AG04450 (cell line): Measurements from ENCODE around the gene UBE2R2. TPM values are rescaled to one million over a fixed set of nuclear protein-coding genes. Genes with fewer than 3 reads are reported as not detected.
"Not testable (repeated sequence)": the region's sequence is repeated elsewhere in the genome, so short reads cannot be mapped to it uniquely, and the experiment has no call there.

ENCODE experiments used
- CTCF ChIA-PET: fragments of 300-600, 350-600 bp; formaldehyde crosslinking; extraction: SDS; loops from one replicate; lab custom pipeline; 2022; ENCODE audit warnings: antibody characterized with exemption, inconsistent platforms; lab: Charles Lee
- POLR2A ChIA-PET: fragments of 350-600 bp; formaldehyde crosslinking; extraction: SDS; loops from one replicate; lab custom pipeline; 2021; ENCODE audit warnings: antibody characterized with exemption, inconsistent platforms; lab: Yijun Ruan, JAX
- DNase-seq: peaks from one replicate; pipeline ENCODE4 v3.0.0-alpha.2; 2011; ENCODE audit warnings: low read depth, low spot score
- H3K27ac ChIP-seq: one replicate; pipeline ENCODE4 v1.5.1; 2012; ENCODE audit warnings: low read depth, low read length, control low read depth
- H3K27me3 ChIP-seq: one replicate; pipeline ENCODE4 v1.6.0; 2012; ENCODE audit warnings: low read length; ENCODE audit not compliant: control insufficient read depth, insufficient read depth
- H3K4me3 ChIP-seq: 2 replicates; pipeline ENCODE4 v1.5.1; 2011; ENCODE audit warnings: mild to moderate bottlenecking, low read depth, low read length, control low read depth
- H3K9me3 ChIP-seq: 2 replicates; pipeline ENCODE4 v1.5.1; 2012; ENCODE audit warnings: low read length; ENCODE audit not compliant: control insufficient read depth, insufficient read depth
- polyA plus RNA-seq: library from polyadenylated mRNA; depleted of rRNA; stranded (reverse); fragments of >200 nt; gene quantifications from 2 replicates; pipeline ENCODE4 v1.2.3, GENCODE V29; 2011
- TF ChIP-seq, protein P1 (sequence below): IDR thresholded peaks from 2 replicates; pipeline ENCODE4 v1.5.1; 2011; ENCODE audit warnings: low read depth, low read length, control low read depth, inconsistent platforms

UBE2R2 gene
- polyA plus RNA-seq, 1 experiment = 42.2 TPM

DNA sequence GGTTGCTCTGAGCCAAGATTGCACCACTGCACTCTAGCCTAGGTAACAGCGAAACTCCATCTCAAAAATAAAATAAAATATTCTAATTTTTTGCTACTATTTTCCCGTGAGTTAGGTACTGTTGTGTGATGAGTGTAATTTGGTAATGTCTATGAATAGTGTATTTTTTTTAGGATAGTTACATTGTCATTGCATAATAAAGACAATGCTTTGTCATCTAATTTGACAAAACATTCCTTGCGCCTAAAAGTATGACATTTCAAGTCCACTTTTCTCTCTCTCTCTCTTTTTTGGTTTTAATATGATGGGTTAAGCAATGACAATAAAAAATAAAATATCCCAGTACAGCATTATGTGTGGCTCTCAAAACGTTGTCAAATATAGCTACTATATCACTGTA is 29.3 kb downstream of the UBE2R2 start:
- no peaks in the 10 kb centered on the region for H3K27me3 ChIP-seq
- H3K27ac ChIP-seq = no peak overlapping the region
- H3K4me3 ChIP-seq = no peak overlapping the region
- H3K9me3 ChIP-seq = no peaks in the 10 kb centered on the region; the same call in 1 of the 2 replicates
- TF ChIP-seq, protein P1, sequence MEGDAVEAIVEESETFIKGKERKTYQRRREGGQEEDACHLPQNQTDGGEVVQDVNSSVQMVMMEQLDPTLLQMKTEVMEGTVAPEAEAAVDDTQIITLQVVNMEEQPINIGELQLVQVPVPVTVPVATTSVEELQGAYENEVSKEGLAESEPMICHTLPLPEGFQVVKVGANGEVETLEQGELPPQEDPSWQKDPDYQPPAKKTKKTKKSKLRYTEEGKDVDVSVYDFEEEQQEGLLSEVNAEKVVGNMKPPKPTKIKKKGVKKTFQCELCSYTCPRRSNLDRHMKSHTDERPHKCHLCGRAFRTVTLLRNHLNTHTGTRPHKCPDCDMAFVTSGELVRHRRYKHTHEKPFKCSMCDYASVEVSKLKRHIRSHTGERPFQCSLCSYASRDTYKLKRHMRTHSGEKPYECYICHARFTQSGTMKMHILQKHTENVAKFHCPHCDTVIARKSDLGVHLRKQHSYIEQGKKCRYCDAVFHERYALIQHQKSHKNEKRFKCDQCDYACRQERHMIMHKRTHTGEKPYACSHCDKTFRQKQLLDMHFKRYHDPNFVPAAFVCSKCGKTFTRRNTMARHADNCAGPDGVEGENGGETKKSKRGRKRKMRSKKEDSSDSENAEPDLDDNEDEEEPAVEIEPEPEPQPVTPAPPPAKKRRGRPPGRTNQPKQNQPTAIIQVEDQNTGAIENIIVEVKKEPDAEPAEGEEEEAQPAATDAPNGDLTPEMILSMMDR = no peak
- ChIA-PET CTCF (no interaction called here), POLR2A (no interaction called here)
- DNase-seq = no peak

DNA sequence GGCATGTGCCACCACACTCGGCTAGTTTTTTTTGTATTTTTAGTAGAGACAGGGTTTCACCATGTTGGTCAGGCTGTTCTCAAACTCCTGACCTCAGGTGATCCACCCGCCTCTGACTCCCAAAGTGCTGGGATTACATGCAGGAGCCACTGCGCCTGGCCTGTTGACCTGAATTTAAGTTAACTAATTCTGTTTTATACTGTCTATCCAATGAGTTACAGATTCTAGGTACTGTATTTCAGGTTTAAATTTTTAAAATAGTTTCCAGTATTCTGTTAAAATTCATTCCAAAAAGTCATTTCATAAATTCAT is 30.9 kb downstream of the UBE2R2 start:
- POLR2A ChIA-PET, CTCF ChIA-PET: not testable (repeated sequence)

DNA sequence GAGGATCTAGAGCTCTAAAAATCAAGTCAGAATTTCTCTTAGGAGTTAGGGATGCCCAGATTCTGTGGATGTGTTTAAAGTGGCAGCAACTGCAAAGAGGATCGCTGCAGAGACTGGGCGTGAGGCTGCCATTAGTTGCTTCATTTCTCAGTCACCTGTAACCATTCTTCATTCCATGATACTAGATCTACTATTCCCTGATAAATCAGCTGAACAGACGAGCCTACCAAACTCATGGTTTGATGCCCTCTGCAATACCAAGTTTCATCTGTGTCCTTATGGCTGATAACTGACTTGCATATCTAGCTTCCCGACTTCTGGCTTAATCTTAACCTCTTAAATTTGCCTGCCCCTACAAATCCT is 33.3 kb downstream of the UBE2R2 start:
- TF ChIP-seq, protein P1 = no peak
- DNase-seq = no peak
- Histone ChIP-seq H3K9me3 (no peaks in the 10 kb centered on the region), H3K27me3 (no peaks in the 10 kb centered on the region), H3K27ac (no peak overlapping the region), H3K4me3 (no peak overlapping the region)
- POLR2A ChIA-PET = no interaction called here
- CTCF ChIA-PET = no interaction called here

More for the DNA sequence above, 30.9 kb downstream of the UBE2R2 start:
- DNase-seq, H3K27me3 ChIP-seq, H3K9me3 ChIP-seq, H3K4me3 ChIP-seq, H3K27ac ChIP-seq: not testable (repeated sequence)

DNA sequence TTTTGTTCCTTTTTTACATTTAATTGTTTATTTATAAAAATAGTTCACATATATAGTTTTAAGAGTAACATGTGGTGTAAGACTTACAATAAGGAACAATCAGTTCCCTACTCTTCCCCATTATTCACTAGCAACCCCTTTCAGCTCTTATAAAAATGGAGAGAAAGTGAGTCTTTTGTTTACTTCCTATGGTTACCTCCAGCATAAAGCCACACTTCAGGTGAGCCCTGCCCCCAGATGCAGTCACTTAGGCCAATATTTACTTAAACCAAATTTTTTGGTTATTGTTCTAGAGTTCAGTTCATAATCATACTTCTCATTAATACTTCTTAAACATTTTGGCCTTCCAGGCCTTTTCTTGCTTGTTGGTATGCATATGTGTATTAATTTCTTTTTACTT is 33.7 kb downstream of the UBE2R2 start:
- no peaks in the 10 kb centered on the region for H3K27me3 ChIP-seq
- H3K4me3 ChIP-seq = no peak overlapping the region
- CTCF ChIA-PET = no interaction called here
- no peak overlapping the region for H3K27ac ChIP-seq
- no peak for DNase-seq
- POLR2A ChIA-PET = no interaction called here
- H3K9me3 ChIP-seq = no peaks in the 10 kb centered on the region
- TF ChIP-seq, protein P1 = no peak

DNA sequence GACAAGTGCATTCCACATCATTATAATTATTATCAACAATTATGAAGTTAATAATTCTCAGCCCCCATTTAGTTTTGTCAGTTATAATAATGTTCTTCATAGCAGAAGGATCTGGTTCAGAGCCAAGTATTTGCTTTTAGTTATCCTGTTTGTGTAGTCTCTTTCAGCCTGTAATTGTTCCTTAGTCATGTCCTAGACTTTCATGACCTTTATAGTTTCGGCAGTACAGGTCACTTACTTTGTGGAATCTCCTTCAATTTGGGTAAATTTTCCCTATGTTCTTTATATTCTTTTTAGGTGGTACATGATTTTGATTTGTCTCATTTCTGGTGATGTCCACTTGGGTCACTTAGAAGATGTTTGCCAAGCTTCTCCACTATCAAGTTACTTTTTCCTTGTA is 34.3 kb downstream of the UBE2R2 start:
- H3K4me3 ChIP-seq = no peak overlapping the region
- DNase-seq = no peak
- POLR2A ChIA-PET = no interaction called here
- H3K9me3 ChIP-seq = no peaks in the 10 kb centered on the region
- H3K27me3 ChIP-seq = no peaks in the 10 kb centered on the region
- CTCF ChIA-PET = no interaction called here
- H3K27ac ChIP-seq = no peak overlapping the region
- TF ChIP-seq, protein P1 = no peak
